GM12878 (cell line): Measurements from ENCODE around the gene GOLGA8A. TPM values are rescaled to one million over a fixed set of nuclear protein-coding genes. Genes with fewer than 3 reads are reported as not detected.

ENCODE experiments used
- ATAC-seq: fragments of 200-7000 bp; cut with Tn5 transposase; 3 replicates; pipeline ENCODE4 v1.9.1; 2020; ENCODE audit warnings: mild to moderate bottlenecking, moderate library complexity
- BruUV-seq: library from RNA; stranded (reverse); fragments of 400-500 nt; replicated peaks from 2 replicates; lab custom pipeline; 2021; lab: Mats Ljungman, UMichigan
- CTCF ChIA-PET: fragments of 300-600 bp; sonication (Branson Sonifier 250); formaldehyde crosslinking; extraction: SDS; loops from one replicate; lab custom pipeline; 2021; ENCODE audit warnings: inconsistent platforms; lab: Yijun Ruan, JAX
- POLR2A ChIA-PET: fragments of 350-600 bp; formaldehyde crosslinking; extraction: SDS; loops from one replicate; lab custom pipeline; 2021; ENCODE audit warnings: inconsistent platforms; lab: Charles Lee
- RAD21 ChIA-PET: fragments of 300-600 bp; sonication (Branson Sonifier 250); formaldehyde crosslinking; loops from one replicate; lab custom pipeline; 2023; ENCODE audit warnings: antibody characterized with exemption; ENCODE audit not compliant: unreplicated experiment; lab: Charles Lee
- SMC1A ChIA-PET: fragments of 300-600 bp; sonication (Branson Sonifier 250); formaldehyde crosslinking; loops from one replicate; lab custom pipeline; 2023; ENCODE audit not compliant: unreplicated experiment, uncharacterized antibody; lab: Charles Lee
- DNase-seq: peaks from one replicate; pipeline ENCODE4 v3.0.0-alpha.2; 2011; ENCODE audit warnings: low read depth, low spot score
- FAIRE-seq: peaks from 3 replicates; lab custom pipeline; 2011; peaks lifted over from hg19 to GRCh38; lab: Jason Lieb, UNC
- H2AFZ ChIP-seq: 2 replicates; pipeline ENCODE4 v1.6.0; 2011; ENCODE audit warnings: low read depth, low read length, control low read depth; ENCODE audit not compliant: control insufficient read depth
- H3K27ac ChIP-seq: 2 replicates; pipeline ENCODE4 v1.5.1; 2011; ENCODE audit warnings: control low read depth; ENCODE audit not compliant: control insufficient read depth, insufficient read depth
- H3K27me3 ChIP-seq, 2 experiments: replicated peaks in 1 of 2; 2 replicates each; pipeline versions ENCODE4 v1.6.0 to v1.6.1; 2011; ENCODE audit warnings: low read length in 1 of 2; ENCODE audit not compliant: control insufficient read depth in 2 of 2, insufficient read depth in 2 of 2
- H3K36me3 ChIP-seq, 2 experiments: 2 replicates each; pipeline ENCODE4 v1.5.1; 2011; ENCODE audit warnings: low read length in 1 of 2; ENCODE audit not compliant: control insufficient read depth in 2 of 2, insufficient read depth in 2 of 2
- H3K4me1 ChIP-seq: 2 replicates; pipeline ENCODE4 v1.6.1; 2011; ENCODE audit warnings: mild to moderate bottlenecking, low read length, moderate library complexity, mixed read lengths; ENCODE audit not compliant: control insufficient read depth, insufficient read depth
- H3K4me2 ChIP-seq: 2 replicates; pipeline ENCODE4 v1.6.0; 2011; ENCODE audit warnings: control low read depth; ENCODE audit not compliant: control insufficient read depth, insufficient read depth
- H3K4me3 ChIP-seq: fragments of 200-600 bp; sonication (generic); 2 replicates; pipeline ENCODE4 v1.5.1; 2016
- H3K79me2 ChIP-seq: 2 replicates; pipeline ENCODE4 v1.6.0; 2011; ENCODE audit warnings: low read length; ENCODE audit not compliant: control insufficient read depth, insufficient read depth
- H3K9ac ChIP-seq: 2 replicates; pipeline ENCODE4 v1.8.0; 2011; ENCODE audit warnings: low read length, control low read depth, mixed read lengths; ENCODE audit not compliant: control insufficient read depth, insufficient read depth
- H3K9me3 ChIP-seq: replicated peaks from 3 replicates; pipeline ENCODE4 v1.5.1; 2011; ENCODE audit warnings: mild to moderate bottlenecking, low read length; ENCODE audit not compliant: control insufficient read depth, insufficient read depth
- H4K20me1 ChIP-seq: 2 replicates; pipeline ENCODE4 v1.6.0; 2011; ENCODE audit not compliant: control insufficient read depth, insufficient read depth
- CTCF ChIP-seq, 3 experiments: IDR thresholded peaks in 2 of 3; conservative IDR thresholded peaks in 1 of 3; 2 replicates each; pipeline ENCODE4 v1.5.1; 2011; ENCODE audit warnings: low read depth in 3 of 3, low read length in 3 of 3, mild to moderate bottlenecking in 3 of 3, control low read depth in 2 of 3, moderate library complexity in 2 of 3, inconsistent platforms in 1 of 3, mixed read lengths in 1 of 3; ENCODE audit not compliant: control insufficient read depth in 2 of 3, insufficient read depth in 1 of 3; ENCODE audit errors: extremely low read depth in 1 of 3
- ESRRA ChIP-seq: IDR thresholded peaks from 2 replicates; pipeline ENCODE4 v1.6.1; 2012; ENCODE audit warnings: mild to moderate bottlenecking, low read length, improper control_type of control experiment
- MEF2B ChIP-seq: fragments of 450-650 bp; IDR thresholded peaks from 2 replicates; pipeline ENCODE4 v1.6.1; 2018; ENCODE audit warnings: mild to moderate bottlenecking, moderate library complexity; ENCODE audit not compliant: partially characterized antibody, poor library complexity, severe bottlenecking
- NFIC ChIP-seq: IDR thresholded peaks from 2 replicates; pipeline ENCODE4 v1.6.1; 2012; ENCODE audit warnings: low read depth, mild to moderate bottlenecking, inconsistent platforms, low read length, moderate library complexity
- NR2F1 ChIP-seq: fragments of 450-650 bp; conservative IDR thresholded peaks from 2 replicates; pipeline ENCODE4 v1.6.1; 2017; ENCODE audit warnings: mild to moderate bottlenecking
- POLR2A ChIP-seq: IDR thresholded peaks from 2 replicates; pipeline ENCODE4 v1.6.1; 2011; ENCODE audit warnings: low read depth, mild to moderate bottlenecking, low read length
- SMAD1 ChIP-seq: fragments of 450-650 bp; IDR thresholded peaks from 2 replicates; pipeline ENCODE4 v1.6.1; 2018; ENCODE audit warnings: mild to moderate bottlenecking, low read depth; ENCODE audit not compliant: partially characterized antibody
- ZBED1 ChIP-seq: IDR thresholded peaks from 2 replicates; pipeline ENCODE4 v1.6.1; 2016; ENCODE audit warnings: borderline replicate concordance
- ZBTB11 ChIP-seq: fragments of 450-650 bp; formaldehyde crosslinking; IDR thresholded peaks from 2 replicates; pipeline ENCODE4 v1.5.0; 2022; ENCODE audit warnings: mild to moderate bottlenecking, missing genetic modification characterization
- ZBTB40 ChIP-seq: fragments of 450-650 bp; IDR thresholded peaks from 2 replicates; pipeline ENCODE4 v1.6.1; 2016; ENCODE audit warnings: mild to moderate bottlenecking, moderate library complexity, borderline replicate concordance
- ZNF207 ChIP-seq: fragments of 450-650 bp; IDR thresholded peaks from 2 replicates; pipeline ENCODE4 v1.6.1; 2014; ENCODE audit warnings: antibody characterized with exemption, mild to moderate bottlenecking, borderline replicate concordance
- WGBS: methylation state at CpG from one replicate; pipeline ENCODE4 v1.1.6; 2016; ENCODE audit warnings: low lambda C conversion rate; ENCODE audit not compliant: insufficient replicate concordance, insufficient coverage; ENCODE audit errors: missing lambda C conversion rate; 5-methylcytosine and 5-hydroxymethylcytosine counted together
- in situ Hi-C: fragments of 300-500 bp; cut with MboI; formaldehyde crosslinking; loops from 9 replicates; pipeline ENCODE4 v1.14.3; 2018; ENCODE audit warnings: mixed read lengths
- intact Hi-C: fragments of 100-400 bp; cut with micrococcal nuclease; formaldehyde crosslinking; loops from one replicate; pipeline ENCODE4 v1.14.2; 2022; ENCODE audit not compliant: unreplicated experiment
- polyA plus RNA-seq, 11 experiments: library from polyadenylated mRNA; depleted of rRNA in 4 of 11; unstranded in 6 of 11; stranded (reverse) in 5 of 11; fragments of >200 nt; fragmentation: Nextera tagmentation in 4 of 11; fragmentation: Illumina TruSeq in 1 of 11; extraction: Ambion mirVana in 4 of 11; extraction: Trizol in 1 of 11; gene quantifications; 1 replicate in 1 of 11; 2 replicates in 10 of 11; pipeline versions ENCODE4 v1.2.1 to v1.2.3, GENCODE V29; 2011 to 2016; ENCODE audit warnings: inconsistent platforms in 2 of 11, missing spikeins in 2 of 11, low read depth in 1 of 11
- total RNA-seq, 4 experiments: library from RNA; depleted of rRNA in 3 of 4; stranded (reverse); fragments of >200 nt in 3 of 4; fragmentation: Illumina TruSeq in 1 of 4; extraction: Trizol in 1 of 4; gene quantifications; 2 replicates each; pipeline versions ENCODE4 v1.2.1 to v1.2.3, GENCODE V29; 2013 to 2021

GOLGA8A gene
- total and polyA plus RNA-seq, 10 of the 15 experiments (the other 5 are each of a cell fraction or from before 2014, with no cell fraction given) = 14.5 to 132 (median 48.1) TPM

- FAIRE-seq = no peak
Observed at GRCh38 chr15:34461730-34462129, 24.1 kb upstream of the GOLGA8A start.

More at GRCh38 chr15:34461730-34462129, 24.1 kb upstream of the GOLGA8A start:
- SMC1A ChIA-PET = no interaction called here
- no peak overlapping the region for H3K9ac ChIP-seq
- RAD21 ChIA-PET = no interaction called here
- H3K4me3 ChIP-seq = no peak overlapping the region
- POLR2A ChIA-PET = no interaction called here
- ATAC-seq (no peak), DNase-seq (no peak)
- intact Hi-C loops (no loop called here), in situ Hi-C loops (no loop called here)
- no peaks in the 10 kb centered on the region for H4K20me1 ChIP-seq
- no peaks in the 10 kb centered on the region for H3K27me3 ChIP-seq
- H2AFZ ChIP-seq = no peak overlapping the region
- no peaks in the 10 kb centered on the region for H3K9me3 ChIP-seq
- no peaks in the 10 kb centered on the region for H3K79me2 ChIP-seq
- no peaks in the 10 kb centered on the region for H3K36me3 ChIP-seq
- CTCF ChIA-PET = no interaction called here
- no peak overlapping the region for H3K4me2 ChIP-seq
- no peak overlapping the region for H3K27ac ChIP-seq
- TF ChIP-seq ZBED1 (no peak), ESRRA (no peak), SMAD1 (no peak), NR2F1 (no peak), ZBTB11 (CRISPR knock-in tag) (no peak), ZNF207 (no peak), CTCF (IDR thresholded peaks at IDR 0.05 in 2 of 3, conservative IDR thresholded peaks at IDR 0.05 in 1 of 3; ENCODE audit: control insufficient read depth in 2 of 3, extremely low read depth in 1 of 3, insufficient read depth in 1 of 3, low read depth in 3 of 3, low read length in 3 of 3) (no peak), ZBTB40 (no peak), MEF2B (no peak), NFIC (no peak), POLR2A (no peak)
- H3K4me1 ChIP-seq = no peaks in the 10 kb centered on the region
- BruUV-seq = no TSS peak
- WGBS = 0% methylated on average over 1 of the region's 1 CpG
